ENCODE results near the gene NXPE3.

The NXPE3 gene

GRCh38 chr3:101876142-101876541 lies 97.1 kb downstream of the NXPE3 start:
- no peaks in the 10 kb centered on the region for H3K9me2 ChIP-seq (replicated peaks; ENCODE audit: low read depth, low read length)
- no peak for TF ChIP-seq EZH2phosphoT487 (IDR thresholded peaks at IDR 0.05; ENCODE audit: borderline replicate concordance)
- H4K20me1 ChIP-seq (ENCODE audit: insufficient read depth, low read length, poor library complexity, severe bottlenecking), result no peaks in the 10 kb centered on the region
- H3K9ac ChIP-seq (ENCODE audit: low read depth, low read length, poor library complexity, severe bottlenecking), result no peak overlapping the region
- no peaks in the 10 kb centered on the region for H3K36me3 ChIP-seq (ENCODE audit: insufficient read depth, low read length)
- H3K79me2 ChIP-seq (ENCODE audit: insufficient read depth, low read length), result no peaks in the 10 kb centered on the region
- no peaks in the 10 kb centered on the region for H3K9me3 ChIP-seq (ENCODE audit: insufficient read depth, low read depth, low read length)
- no peaks in the 10 kb centered on the region for H3K27me3 ChIP-seq (ENCODE audit: insufficient read depth, low read length, poor library complexity, severe bottlenecking)
- peaks cover 9% of the 10 kb centered on the region for H3K4me1 ChIP-seq (ENCODE audit: insufficient read depth, low read length, poor library complexity, severe bottlenecking)
- no peak overlapping the region for H3K4me3 ChIP-seq (ENCODE audit: low read length, poor library complexity, severe bottlenecking)
- no peak overlapping the region for H2AFZ ChIP-seq (ENCODE audit: low read length)
- no peak overlapping the region for H3K4me2 ChIP-seq (ENCODE audit: low read depth, low read length, poor library complexity, severe bottlenecking)
- H3F3A ChIP-seq (ENCODE audit: low read depth), result no peaks in the 10 kb centered on the region

All from Loucy (cell line).